Activated CD4-positive, alpha-beta T cell treated with anti-CD3 and anti-CD28 coated beads for 48 hours (primary cell): Measurements from ENCODE around the gene AMIGO3.
"Not testable (repeated sequence)": the region's sequence is repeated elsewhere in the genome, so short reads cannot be mapped to it uniquely, and the experiment has no call there.

Experiments
- DNase-seq: peaks from one replicate; pipeline ENCODE4 v3.0.0-alpha.2; 2020

The AMIGO3 gene

DNA sequence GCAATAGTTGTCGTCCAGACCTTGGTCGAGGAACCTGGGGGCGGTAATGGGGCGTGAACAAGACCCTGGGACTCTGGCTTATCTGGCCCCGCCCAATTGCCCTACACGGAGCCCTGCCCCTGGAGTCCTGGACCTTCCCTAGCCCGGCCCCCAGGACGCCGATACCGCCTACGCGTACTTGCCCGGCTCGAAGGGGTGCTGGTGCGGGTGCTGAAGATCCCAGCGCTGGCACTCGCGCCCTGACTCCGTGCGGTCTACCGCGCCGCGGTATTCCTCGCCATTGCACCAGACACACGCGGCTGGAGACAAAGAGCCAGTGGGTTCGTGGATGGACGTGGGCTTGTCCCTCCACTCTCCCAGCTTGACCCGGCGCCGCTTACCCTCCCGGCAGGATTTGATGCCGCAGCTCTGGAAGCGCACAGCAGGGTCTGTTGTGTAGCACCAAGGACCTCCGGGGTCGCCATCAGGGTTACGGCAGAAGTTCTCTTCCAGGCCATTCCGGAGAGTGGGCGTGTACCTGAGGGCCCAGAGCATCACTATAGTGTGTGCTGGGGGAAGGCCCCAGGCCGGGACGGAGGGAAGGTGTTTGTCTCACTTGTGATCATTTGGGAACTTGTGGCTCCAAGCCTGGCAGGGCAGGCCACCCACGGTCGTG is 32.6 kb downstream of the AMIGO3 start:
- peak; percentile 63 for DNase-seq

DNA sequence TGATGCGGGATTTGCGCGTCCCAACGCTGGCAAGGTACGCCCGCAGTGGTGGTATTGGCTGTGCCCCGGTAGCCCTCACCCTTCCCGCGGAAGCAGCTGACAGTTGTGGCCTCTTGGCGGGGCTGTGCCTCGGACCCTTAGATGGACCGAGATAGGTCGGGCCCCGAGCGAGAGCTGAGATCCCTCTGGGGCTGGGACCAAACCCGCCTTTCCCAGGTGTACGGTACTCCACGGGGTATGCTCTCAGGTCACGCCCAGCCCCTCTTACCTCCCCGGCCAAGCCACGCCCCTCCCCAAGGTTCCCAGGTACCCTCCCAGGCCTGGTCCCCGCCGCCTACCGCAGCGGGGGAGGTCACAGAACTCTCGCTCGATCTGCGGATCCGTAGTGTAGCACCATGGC is 33.1 kb downstream of the AMIGO3 start:
- DNase-seq: peak; percentile 37

DNA sequence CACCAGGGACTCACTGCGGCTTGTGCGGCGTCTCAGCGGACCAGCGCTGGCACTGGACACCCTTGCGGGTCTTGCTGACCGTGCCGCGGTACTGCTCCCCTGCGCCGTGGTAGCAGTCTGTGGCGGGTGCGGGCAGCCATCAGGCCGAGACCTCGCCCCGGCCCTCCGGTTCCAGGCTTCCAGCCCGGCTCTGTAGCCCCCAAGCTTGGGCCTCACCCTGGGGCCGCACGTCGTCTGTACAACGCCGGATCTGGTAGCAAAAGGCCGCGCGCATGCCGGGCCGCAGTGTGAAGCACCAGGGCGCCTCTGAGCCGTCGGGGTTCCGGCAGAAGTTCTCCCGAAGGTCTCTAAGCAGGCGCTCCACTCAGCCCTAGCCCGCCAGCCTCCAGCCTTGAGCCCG is 33.6 kb downstream of the AMIGO3 start:
- peak; percentile 21 for DNase-seq

DNA sequence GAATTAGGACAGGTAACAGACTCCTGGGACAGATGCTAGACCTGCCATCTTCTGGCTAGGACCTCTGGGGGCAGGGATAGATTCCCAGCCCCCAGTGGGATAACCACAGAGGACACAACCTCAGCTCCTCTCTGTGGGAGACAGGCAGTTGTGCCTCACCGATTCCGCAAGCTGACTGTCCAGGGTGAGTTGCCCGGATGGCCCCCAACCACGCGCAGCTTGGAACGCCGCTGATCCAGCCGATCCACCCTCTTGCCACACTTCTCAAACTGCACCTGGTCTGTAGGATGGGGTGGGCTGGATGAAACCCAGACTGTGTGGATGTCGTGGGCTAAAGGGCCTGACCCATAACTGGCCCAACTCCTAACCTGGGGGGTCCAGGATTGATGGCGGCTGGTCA is 34.4 kb downstream of the AMIGO3 start:
- DNase-seq: not testable (repeated sequence)

DNA sequence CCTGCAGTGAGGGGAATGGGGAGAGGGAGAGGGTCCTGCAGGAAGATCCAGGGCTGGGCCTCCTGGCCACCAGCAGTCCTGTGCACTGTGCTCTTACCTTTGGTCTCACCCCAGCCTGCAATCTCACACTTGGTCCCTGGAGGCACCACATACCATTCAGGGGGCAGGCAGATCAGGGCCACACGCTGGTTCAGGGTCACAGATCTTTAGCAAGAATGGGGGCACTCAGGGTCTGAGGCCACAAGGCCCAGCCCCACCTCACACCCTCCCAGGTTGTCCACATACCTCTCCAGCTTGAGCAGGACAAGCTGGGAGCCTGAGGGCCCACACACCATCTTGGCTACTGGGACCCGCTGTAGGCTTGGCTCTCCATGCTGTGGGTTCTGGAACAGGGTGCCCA is 35.0 kb downstream of the AMIGO3 start:
- DNase-seq: not testable (repeated sequence)

DNA sequence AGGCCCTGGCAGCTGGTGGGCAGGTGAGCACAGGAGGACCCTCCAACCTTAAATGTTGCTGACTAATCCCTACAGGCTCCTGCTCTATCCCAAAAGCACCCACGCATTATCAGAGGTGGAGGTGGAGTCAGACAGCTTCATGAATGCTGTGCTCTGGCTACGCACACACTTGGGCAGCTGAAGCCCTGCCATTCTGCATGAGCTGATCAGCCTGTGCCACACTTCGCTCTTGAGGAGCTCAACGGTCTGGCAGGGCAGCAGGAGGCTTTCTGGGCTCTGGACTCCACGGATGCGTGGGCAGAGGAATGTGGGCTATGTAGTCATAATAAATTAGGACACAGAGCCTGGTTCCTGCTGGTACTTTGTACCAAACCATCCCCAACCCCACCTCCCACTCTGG is 36.3 kb downstream of the AMIGO3 start:
- DNase-seq: no peak

DNA sequence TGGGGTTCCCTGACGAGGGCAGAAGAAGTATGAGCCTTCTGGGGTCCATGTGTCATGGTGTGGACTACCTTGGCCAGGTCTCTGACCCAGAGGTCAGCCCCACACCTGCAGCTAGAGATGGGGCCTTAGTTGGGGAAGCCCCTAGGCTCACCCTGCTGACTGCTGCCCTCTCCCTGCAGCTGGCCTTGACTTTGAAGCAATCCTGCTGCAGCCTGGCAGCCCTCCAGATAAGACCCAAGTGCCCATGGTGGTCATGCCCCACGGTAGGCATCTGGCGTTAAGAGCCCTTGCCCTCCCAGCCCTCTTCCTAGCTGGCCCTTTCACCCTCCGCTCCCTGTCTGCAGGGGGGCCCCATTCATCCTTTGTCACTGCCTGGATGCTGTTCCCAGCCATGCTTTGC is 37.9 kb downstream of the AMIGO3 start:
- no peak for DNase-seq

DNA sequence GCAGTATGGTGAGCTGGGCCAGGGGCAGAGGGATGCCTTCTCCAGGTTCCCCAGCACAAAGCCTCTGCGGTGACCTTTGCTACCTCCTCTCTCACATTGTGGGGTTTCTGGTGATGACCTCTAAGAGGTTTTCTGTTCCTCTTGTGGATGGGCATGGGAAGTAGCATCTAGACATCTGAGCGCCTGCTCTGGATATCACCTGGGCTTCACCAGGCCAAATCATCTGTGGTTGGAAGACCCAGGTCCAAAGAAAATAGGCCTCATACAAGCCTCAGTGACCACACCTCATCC is 38.3 kb downstream of the AMIGO3 start:
- DNase-seq: no peak

DNA sequence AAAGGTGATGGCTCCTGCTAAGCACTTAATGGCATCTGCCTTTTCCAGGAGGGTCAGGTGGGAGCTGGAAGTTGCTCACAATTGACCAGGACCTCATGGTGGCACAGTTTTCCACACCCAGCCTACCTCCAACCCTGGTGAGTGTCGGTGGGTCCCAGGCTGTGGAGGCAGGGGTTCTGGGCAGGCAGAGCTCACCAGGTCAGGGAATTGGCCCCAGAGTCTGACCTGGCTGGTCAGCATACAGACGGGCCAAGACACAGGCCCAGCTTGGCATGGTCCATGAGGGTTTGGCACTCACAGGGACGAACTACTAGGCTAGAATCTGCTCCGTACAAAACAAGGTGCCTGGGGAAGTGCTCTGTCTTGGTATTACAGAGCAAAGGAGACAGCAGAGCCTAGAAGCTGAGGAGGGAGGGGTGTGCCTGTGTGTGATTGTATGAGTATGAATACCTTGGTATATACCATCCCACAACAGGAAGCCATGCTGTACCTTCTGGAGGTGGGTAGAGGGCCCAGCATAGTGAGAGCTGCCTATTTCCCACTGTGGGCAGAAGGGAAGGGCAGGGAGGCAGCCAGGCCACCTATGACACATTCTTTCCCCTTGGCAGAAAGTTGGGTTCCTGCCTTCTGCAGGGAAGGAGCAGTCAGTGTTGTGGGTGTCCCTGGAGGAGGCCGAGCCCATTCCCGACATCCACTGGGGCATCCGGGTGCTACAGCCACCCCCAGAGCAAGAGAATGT is 38.8 kb downstream of the AMIGO3 start:
- no peak for DNase-seq

DNA sequence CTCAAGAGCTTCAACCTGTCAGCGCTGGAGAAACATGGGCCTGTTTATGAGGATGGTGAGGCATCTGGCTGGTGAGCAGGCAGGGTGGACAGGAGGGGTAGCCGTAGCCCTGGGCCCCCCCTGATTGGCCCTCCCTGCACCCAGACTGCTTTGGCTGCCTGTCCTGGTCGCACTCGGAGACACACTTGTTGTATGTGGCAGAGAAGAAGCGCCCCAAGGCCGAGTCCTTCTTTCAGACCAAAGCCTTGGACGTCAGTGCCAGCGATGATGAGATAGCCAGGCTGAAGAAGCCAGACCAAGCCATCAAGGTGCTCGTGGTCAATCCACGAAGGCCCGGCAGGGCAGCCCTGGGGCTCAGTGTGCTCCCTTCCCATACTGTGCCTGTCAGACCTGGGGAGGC is 43.6 kb downstream of the AMIGO3 start:
- no peak for DNase-seq

DNA sequence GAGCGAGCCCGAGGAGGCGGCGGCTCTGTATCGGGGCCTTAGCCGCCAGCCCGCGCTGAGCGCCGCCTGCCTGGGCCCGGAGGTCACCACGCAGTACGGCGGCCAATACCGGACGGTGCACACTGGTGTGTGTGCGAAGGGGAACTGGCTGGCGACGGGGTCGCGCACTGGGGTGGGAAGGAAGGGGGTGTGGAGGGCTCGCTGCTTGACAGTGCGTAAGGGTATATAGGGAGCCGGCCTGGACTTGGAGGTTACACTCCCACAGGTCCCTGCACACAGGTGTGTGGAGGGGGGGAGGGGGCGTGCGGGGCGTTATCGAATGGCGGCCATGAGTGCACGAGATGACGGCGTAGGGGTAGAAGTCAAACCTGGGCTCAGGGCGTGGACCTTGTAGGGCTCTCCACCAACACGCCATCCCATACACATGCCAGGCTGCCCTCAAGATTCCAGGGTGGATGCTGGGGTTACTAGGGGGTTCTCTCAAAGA is 44.9 kb downstream of the AMIGO3 start:
- DNase-seq: peak; percentile 60

DNA sequence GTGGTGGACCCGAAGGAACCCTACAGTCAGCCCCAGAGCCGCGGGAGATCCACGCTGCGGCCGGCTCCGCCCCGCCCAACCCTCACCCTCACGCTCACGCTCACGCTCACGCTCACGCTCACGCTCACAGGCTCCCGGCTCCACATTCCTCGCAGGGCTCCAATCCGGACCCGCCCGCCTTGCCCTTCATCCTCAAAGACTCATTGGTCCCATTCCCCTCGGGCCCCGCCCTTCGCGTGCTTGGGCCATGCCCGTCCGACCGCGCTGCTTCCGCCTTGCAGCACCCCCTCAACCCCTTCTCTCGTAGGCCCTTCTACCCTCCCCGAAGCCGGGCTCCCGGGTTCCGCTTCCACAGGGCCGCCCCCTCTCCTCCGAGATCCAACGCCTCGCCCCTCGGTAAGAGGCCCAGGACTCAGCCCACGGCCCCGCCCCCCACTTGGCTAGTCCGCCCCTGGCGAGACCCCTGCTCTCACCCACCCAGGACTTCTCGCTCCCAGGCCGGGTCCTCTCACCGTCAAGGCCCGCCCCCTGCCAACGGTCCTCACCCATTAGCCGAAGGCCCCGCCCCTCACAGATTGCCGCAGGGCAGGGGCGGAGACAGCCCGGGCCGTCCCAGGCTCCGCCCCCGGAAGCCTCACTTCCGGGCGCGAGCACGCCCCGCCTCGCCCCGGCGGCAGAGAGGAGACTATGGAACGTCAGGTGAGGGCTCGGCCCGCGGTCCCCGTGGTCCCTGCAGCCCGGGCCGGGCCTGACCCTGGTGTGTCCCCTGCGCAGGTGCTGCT is 45.6 kb downstream of the AMIGO3 start, which contains the start of gene APEH:
TSS of gene APEH (plus strand) at position 637 of the 782 bp plus-strand sequence. CDS start at position 688, 51 bp downstream.
- DNase-seq: peak; percentile 99

DNA sequence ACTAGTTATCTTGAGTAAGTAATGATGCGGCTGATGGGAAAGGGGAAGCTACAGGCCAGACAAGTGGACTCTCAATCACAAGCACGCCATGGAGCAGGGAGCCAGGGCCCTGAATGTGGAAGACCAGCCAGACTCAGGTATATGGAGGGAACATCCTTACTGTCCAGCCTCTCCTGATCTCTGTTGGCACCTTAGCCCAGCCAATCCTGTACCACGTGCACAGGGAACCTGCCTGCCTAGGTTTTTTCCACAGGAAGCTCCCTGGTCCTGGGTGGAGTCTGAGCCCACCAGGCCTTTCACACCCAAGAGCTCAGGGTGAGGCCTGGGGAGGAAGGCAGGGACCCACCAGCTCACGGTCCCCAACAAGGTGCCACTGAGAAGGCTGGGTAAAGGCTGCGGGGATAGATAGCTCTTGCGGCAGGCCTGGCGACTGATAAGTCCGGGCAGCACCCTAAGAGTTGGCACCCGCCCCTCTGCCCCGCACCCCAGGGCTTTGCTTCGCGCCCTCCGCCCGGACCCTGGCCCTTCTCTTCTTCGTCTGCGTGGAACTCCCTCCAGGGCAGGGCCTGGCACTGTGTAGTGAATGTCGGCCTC is 46.3 kb downstream of the AMIGO3 start:
- DNase-seq: no peak

DNA sequence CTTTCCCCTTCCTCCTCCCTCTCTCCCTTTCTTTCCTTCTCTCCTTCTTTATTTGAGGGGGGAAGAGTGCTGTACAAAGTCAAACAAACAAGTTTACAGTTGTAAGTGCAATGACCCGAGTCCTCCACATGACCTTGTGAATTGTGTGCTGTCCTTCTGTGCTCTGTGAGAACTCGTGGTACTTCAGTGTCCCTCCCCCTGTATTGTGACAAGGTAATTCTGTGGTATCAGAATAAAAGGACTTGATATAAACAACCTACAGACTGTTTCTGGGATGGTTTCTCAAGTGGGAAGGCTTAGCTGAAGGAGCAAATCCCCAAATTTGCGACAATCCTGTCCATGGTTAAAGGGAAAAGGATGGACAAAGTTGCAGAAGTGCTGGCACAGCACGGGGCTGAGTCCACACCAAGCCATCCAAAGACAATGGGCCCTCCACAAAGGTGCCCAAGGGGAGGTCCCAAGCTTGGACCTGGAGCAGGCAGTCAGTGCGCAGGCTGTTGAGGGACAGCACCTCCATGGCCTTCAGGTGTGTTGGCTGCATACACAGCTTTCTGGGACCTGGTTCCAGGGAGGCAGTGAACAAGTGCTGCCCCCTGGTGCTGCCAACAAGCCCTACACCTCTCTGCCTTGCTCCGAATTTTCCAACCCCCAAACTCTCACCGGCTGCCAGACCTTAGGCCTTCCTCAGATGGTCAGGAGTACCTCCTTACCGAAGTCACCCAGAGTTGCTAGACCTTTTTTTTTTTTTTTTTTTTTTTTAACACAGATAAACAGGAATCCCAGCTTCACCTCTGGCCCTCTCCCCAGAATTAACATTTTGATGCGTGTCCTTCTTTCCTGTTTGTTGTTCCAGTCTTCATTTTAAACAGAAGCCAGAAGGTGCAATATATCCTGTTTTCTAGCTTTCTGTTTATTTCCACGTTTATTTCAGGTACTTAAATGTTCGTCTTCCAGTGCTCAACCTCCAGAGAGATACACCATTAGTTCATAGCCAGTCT is 47.9 kb downstream of the AMIGO3 start:
- peak; percentile 82 for DNase-seq

DNA sequence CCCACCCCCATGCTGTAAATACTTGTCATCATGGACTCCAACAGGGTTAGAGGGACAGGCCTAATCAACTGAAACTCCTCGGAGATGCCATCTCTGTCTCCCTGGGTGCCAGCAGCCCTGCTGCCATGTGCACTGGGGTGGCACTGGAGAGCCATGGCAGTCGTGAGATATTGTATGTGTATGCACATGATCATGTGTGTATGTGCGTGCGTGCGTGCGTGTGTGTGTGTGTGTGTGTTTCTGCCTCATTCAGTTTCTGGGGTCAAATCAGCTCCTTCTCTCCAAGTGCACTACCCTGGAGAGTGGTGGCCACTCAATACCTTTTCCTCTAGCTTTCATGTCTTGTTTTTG is 48.6 kb downstream of the AMIGO3 start:
- DNase-seq: no peak

DNA sequence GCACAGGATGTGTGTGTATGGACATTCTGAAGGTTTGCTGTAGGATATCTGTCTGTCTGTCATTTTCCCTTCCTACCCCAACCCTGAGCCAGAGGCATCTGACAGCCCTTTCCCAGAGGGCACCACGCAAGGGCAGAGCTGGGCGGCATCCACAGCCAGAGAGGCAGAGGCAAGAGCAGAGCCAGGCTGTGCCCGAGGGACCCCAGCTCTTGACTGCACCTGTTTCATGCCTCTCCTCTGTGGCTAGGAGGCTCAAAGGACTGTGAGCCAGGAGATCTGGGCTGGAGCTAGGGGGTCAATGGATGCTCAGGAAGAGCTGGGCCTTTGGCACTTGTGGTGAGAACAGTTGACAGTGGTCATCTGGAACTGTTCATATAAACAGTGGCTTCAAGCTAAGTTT is 50.1 kb downstream of the AMIGO3 start:
- DNase-seq: no peak

DNA sequence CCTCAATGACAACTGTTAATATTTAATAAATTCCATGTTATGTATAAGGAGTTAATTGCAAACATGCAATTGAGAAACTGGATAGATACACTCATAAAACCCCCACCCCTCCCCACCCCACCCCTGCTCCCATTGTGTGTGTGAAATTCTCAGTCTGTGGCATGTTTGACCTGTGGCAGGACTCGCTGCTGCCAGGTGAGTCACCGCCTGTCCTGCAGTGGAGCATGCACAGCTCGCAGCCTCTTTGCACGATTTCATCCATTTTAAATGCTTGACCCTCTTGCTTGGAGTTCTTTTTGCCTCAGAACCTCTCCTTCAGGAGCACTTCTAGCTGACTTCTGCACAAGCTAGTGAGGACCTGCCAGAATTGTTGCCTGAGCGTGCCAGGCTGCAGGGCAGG is 50.6 kb downstream of the AMIGO3 start:
- no peak for DNase-seq

DNA sequence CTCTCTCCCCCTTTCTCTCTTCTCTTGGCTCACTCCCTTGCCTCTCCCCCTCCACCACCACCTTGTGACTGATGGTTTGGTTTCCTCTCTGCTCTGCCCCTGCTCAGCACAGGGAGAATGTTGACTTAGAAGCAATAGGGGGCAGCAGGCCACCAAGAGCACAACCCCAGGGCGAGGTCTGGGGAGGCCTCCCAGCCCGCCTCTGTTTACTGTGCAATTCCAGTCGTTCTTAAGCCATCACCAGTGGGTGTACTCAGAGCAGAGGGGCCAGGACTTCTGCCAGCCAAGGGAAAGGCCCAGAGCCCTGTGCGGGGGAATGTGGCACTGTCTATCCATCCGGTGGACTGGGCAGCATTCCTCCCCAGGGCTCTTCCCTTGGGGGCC is 51.1 kb downstream of the AMIGO3 start:
- DNase-seq: no peak

DNA sequence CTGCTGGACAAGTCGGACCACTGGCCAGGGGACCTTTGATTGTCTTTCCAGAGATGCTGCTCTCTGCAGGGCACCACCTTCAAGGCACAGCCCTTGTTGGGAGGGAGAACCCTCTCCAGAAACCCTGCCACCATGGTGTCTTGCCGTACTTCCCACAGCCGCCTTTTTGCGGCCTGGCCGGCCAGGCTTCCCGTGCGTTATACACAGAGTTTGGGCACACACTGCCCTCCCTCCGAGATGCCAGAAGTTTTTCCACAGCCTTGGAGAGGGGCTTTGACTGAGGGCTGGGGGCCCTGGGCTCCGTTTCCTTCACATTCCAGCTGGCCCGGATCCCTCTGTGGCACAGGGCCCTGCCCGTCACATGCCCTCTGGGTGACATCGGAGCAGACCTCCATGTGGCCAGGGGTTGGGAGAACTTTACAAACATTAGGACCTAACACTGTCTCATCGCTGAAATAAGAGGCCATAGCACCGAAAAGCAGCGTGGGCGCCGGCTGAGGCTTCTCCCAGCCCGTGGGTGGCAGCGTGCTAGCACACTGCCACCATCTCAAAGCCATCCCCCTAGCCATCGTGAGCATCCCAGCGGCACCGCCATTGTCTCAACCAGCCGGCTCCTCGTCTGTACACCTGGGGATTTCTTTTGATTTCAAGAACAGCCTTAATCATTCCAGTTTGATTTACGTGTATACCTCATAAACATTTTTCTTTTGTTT is 51.6 kb downstream of the AMIGO3 start:
- no peak for DNase-seq
